ENCODE data around the gene ZNF275. TPM values are rescaled to one million over a fixed set of nuclear protein-coding genes. Genes with fewer than 3 reads are reported as not detected.

The ZNF275 gene
- total and polyA plus RNA-seq, 4 donors = 6.2 to 13.9 (median 8.6) TPM

- TF ChIP-seq FOXA1 (IDR thresholded peaks at IDR 0.05) = no peak
- no peak for TF ChIP-seq ATF3 (IDR thresholded peaks at IDR 0.05)
- no peak for TF ChIP-seq GABPA (IDR thresholded peaks at IDR 0.05 in 1 of 2, conservative IDR thresholded peaks at IDR 0.05 in 1 of 2)
Measured at GRCh38 chrX:153304988-153305736, 28.8 kb upstream of the ZNF275 start (continued).

- H3K9ac ChIP-seq (ENCODE audit: low read depth in 1 of 2, low read length in 2 of 2) = no peak overlapping the region
- 92% methylated on average over 3 of the region's 3 CpGs for WGBS
- no peak overlapping the region for H3K4me3 ChIP-seq (ENCODE audit: low read depth in 1 of 3, low read length in 3 of 3)
- no peaks in the 10 kb centered on the region for H3K27me3 ChIP-seq (ENCODE audit: control insufficient read depth in 4 of 4, insufficient read depth in 4 of 4, low read length in 3 of 4)
- no peaks in the 10 kb centered on the region for H3K9me3 ChIP-seq (ENCODE audit: control insufficient read depth in 4 of 4, low read length in 3 of 4)
- no peaks in the 10 kb centered on the region for H3K36me3 ChIP-seq (ENCODE audit: control insufficient read depth in 4 of 4, insufficient read depth in 3 of 4, low read depth in 1 of 4, low read length in 3 of 4)
- DNase-seq (ENCODE audit: low spot score) = no peak
- no peak overlapping the region for H3K27ac ChIP-seq (ENCODE audit: low read depth in 1 of 2, low read length in 2 of 2)
- TF ChIP-seq CTCF (IDR thresholded peaks at IDR 0.05; ENCODE audit: low read depth, low read length, missing input control) (no peak), TAF1 (conservative IDR thresholded peaks at IDR 0.05) (no peak), ZBTB33 (IDR thresholded peaks at IDR 0.05) (no peak), REST (IDR thresholded peaks at IDR 0.05) (no peak)
- H3K4me1 ChIP-seq (ENCODE audit: control insufficient read depth in 4 of 4, insufficient read depth in 4 of 4, low read length in 3 of 4) = no peaks in the 10 kb centered on the region
Measured at GRCh38 chrX:153305972-153306371, 28.0 kb upstream of the ZNF275 start.

GRCh38 chrX:153306527-153307115 is 27.3 kb upstream of the ZNF275 start:
- no peak overlapping the region for H3K9ac ChIP-seq (ENCODE audit: low read depth in 1 of 2, low read length in 2 of 2)

More at GRCh38 chrX:153306527-153307115, 27.3 kb upstream of the ZNF275 start:
- no peaks in the 10 kb centered on the region for H3K27me3 ChIP-seq (ENCODE audit: control insufficient read depth in 4 of 4, insufficient read depth in 4 of 4, low read length in 3 of 4)
- no peak for TF ChIP-seq RAD21 (IDR thresholded peaks at IDR 0.05)
- TF ChIP-seq HNF4G (IDR thresholded peaks at IDR 0.05) = no peak
- TF ChIP-seq EGR1 (IDR thresholded peaks at IDR 0.05; ENCODE audit: low read depth in 2 of 2) = no peak
- TF ChIP-seq SP1 (IDR thresholded peaks at IDR 0.05) = no peak
- TF ChIP-seq CTCF (IDR thresholded peaks at IDR 0.05; ENCODE audit: low read depth, low read length, missing input control) = no peak
- DNase-seq (ENCODE audit: low spot score) = no peak
- no peaks in the 10 kb centered on the region for H3K9me3 ChIP-seq (ENCODE audit: control insufficient read depth in 4 of 4, low read length in 3 of 4)
- H3K4me1 ChIP-seq (ENCODE audit: control insufficient read depth in 4 of 4, insufficient read depth in 4 of 4, low read length in 3 of 4) = no peaks in the 10 kb centered on the region
- no peaks in the 10 kb centered on the region for H3K36me3 ChIP-seq (ENCODE audit: control insufficient read depth in 4 of 4, insufficient read depth in 3 of 4, low read depth in 1 of 4, low read length in 3 of 4)
- no peak overlapping the region for H3K27ac ChIP-seq (ENCODE audit: low read depth in 1 of 2, low read length in 2 of 2)
- no peak overlapping the region for H3K4me3 ChIP-seq (ENCODE audit: low read depth in 1 of 3, low read length in 3 of 3)
- WGBS = 81% methylated on average over 17 of the region's 17 CpGs

All from liver (tissue), 9 donors.